NCI-H345 (cell line): ENCODE data around the gene SEPSECS.

Source experiments
- DNase-seq: peaks from one replicate; lab custom pipeline; 2025; lab: John Stamatoyannopoulos, UW

SEPSECS gene

DNA sequence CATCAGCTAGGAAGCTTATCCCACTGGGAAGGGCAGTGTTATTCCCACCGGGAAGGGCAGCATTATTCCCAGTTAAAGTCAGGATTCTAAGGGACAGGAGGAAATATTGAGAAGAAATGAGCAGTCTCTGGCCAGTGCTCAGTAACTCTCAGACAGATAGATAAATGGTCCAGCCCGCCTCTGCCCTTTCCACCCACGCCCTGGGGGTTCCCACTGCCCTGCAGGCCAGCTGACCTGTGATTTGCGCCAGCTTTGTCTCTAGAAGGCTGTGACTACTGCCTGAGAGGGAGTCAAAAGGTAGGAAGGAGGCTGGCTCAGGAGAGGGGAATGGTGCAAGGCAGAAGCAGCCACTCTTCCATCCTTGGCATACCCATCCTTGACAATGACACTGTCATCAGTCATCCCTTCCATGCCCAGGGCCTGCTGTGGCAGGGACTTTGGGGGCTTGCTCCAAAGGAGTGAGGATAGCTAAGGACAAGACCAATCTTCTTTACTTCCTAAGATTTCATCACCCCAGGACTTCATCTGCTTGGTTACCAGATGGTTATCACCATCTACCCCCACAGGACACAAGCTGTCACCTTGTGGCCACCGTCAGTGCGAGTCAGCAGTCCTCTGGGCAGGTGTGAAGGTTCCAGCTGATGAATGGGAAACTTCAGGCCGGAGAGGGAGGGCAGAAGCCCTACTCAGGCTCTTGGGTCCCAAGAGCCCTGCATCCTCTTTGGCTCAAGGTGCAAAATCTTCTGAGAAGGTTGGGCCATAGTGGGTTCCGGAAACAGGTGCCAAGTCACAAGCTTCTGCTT is 49.5 kb downstream of the SEPSECS start:
- no peak for DNase-seq

DNA sequence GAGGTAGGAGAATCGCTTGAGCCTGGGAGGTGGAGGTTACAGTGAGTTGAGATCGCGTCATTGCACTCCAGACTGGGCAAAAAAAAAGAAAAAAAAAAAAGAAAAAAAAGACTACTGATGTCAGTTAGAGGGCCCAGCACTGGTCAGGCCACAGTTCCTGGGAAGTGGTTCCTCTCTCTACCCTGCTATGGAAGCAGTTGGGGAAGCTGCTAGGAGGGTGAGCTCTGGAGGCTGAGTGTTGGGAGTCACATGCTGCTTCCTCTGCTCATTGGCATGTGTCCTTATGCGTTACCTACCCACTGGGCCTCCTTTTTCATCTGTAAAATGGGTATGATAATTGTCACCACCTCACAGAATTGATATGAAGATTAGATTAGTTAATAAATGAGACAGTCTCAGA is 50.7 kb downstream of the SEPSECS start:
- DNase-seq: no peak

DNA sequence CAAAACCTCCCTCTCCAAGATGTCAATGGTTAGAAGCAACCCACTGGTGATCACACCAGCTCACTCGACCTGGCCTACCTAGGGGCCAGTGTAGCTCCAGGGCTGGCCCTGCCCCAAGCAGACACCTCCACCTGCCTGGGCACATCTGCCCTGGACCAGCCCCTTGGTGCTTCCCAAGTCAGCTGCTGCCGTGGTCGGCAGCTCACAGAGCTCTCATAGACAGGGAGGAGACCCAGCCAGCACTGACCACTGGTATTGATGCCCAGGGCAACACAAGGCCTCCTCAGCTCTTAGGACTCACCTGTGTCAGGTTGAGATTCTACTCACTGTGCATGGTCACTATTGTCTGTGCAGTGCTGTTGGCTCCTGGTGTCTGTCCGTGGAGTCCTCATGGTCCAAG is 51.7 kb downstream of the SEPSECS start:
- no peak for DNase-seq

DNA sequence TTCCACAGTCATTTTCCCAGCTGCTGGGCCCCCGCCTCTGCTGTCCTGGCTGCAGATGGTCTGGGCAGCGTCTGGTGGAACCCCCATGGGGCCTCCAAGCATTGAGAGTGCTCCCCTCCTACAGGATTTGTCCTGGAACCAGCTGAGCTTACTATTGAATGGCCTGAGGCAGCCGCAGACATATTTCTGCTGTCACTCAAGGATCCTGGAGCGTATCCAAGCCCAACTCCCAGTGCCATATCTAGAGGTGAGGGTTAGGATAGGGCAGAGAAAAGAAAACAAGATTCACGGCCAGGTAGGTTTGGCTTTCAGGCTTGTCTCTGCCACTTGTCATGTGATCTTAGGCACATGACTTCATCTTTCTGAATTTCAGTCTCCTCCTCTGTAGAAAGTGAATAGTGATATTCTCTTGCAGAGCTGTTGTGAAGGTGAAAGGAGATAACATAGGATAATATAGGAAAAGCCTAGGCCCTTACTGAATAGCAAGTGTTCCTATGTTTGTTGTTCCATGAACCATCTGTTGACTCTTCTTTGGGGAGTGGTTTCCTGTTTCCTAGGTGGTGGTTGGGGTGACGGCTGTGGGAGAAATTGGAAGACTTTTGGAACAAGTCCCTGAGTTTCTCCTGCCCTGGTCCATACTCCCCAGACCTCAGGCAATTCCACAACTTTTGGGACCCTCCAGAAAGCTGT is 52.3 kb downstream of the SEPSECS start:
- DNase-seq: peak; percentile 23

DNA sequence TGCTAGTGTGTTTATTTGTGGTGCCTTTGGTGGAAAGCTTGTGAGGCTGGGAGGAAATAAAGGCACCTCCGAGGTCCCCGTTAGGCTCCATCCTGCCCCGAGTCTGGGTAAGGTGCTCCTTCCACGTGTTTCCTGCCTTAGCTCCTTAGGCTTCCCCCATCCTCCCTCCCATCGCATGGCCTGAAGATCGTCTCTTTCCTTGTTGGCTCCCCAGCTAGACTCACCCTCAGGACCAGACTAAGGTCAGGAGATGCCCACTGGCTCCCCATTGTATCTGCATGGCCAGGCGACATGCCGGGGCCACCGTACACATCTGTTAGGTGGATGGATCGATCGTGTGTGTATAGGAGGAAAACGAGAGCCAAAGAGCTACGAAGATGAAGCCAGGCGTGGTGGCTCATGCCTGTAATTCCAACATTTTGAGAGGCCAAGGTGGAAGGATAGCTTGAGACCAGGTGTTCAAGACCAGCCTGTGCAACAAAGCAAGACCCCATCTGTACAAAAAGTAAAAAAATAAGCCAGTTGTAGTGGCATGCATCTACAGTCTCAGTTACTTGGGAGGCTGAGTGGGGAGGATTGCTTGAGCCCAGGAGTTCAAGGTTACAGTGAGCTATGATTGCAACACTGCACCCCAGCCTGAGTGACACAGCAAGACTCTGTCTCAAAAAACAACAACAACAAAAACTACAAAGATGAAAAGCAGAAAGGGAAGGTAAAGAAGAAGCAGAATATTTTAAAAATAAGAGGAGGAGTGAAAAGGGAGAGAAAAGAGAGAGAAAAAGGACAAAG is 53.7 kb downstream of the SEPSECS start:
- no peak for DNase-seq

DNA sequence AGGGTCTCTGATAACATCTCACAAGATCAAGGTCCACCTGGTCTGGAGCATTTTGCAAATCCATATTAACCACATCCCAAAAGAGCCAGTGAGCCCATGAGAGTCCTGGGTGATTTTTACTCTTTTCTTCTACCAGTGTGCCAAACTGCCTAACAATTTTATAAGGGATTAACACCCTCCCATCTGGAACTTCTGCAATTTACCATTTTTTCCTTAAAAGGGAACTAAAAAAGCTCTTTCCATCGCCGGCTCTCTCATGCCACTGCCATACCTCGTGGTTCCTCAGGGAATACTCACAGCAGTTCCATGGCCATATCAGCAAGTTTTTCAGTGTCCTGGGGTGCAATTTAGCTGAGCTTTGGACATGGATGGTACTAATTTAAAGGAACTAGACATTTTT is 55.7 kb downstream of the SEPSECS start:
- no peak for DNase-seq

DNA sequence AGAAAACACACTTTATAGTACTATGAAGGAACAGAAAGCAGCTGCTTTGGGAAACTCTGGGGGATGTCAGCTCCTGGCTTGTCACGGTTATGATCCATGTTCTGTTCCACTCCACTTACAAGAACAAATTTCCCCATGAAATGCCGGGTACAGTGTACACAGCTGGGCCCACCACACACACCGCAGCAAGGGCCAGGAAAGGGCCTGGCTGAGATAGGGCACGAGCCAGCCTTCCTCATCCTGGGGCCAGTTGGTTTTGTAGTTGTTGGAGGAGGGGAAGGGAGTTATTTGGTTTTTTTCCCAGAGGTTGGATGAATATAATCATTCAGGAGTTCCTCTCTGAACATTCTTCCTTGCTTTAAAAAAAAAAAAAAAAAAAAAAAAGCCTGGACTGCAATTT is 56.8 kb downstream of the SEPSECS start:
- DNase-seq: no peak

DNA sequence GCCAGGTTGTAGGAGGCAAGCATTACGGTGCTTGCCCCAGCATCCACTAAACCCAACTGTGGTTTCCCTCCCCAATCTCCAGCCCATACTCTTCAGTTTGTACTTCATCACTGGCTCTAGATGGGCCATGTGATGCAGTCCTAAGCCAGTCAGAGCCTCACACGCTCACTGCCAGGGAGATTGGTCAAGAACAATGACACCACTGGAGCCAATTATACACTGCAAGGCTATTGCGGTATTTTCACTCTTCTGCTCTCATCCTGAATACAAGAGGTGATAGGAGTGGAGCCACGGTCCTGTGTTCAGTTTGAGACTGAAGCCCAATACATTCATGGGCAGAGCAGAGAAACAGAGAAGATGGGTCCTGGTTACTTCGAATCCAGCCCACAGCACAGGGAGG is 58.4 kb downstream of the SEPSECS start:
- no peak for DNase-seq

DNA sequence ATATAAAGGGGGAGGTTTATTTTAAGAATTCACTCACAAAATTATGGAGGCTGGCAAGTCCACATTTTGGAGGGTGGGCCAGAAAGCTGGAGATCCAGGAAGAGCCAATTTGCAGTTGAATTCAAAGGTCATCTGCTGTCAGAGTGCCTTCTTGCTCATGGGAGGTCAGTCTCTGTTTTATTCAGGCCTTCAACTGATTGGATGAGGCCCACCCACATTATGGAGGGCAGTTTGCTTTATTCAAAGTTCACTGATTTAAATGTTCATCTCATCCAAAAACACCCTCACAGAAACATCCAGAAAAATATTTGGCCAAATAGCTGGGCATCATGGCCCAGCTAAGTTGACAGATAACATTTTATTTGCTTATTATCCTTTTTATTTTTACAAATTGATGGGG is 59.5 kb downstream of the SEPSECS start:
- no peak for DNase-seq

DNA sequence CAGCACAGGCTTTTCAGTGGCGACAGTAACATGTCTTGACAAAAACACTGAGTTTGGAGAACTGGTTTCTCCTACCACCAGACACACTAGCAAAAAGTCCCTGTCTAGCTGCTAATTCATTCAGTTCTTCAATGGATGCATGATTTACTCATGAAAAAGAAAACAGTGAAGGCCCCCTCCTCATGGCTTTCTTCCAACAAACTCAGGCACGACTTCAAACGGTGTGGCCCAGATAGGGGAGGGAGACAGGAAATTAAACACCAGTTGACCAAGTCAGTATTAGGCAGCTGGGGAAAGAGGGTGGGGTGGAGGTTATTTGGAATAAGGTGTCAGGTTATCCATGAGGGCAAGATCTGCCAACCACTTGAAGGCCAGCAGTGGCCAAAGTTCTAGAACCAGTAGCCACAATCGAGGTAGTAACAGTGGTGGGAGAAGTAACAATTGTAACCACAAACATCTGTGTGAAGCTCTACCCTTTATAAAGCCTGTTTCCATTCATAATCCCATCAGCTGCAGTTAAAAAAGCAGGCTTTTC is 60.2 kb downstream of the SEPSECS start:
- no peak for DNase-seq

DNA sequence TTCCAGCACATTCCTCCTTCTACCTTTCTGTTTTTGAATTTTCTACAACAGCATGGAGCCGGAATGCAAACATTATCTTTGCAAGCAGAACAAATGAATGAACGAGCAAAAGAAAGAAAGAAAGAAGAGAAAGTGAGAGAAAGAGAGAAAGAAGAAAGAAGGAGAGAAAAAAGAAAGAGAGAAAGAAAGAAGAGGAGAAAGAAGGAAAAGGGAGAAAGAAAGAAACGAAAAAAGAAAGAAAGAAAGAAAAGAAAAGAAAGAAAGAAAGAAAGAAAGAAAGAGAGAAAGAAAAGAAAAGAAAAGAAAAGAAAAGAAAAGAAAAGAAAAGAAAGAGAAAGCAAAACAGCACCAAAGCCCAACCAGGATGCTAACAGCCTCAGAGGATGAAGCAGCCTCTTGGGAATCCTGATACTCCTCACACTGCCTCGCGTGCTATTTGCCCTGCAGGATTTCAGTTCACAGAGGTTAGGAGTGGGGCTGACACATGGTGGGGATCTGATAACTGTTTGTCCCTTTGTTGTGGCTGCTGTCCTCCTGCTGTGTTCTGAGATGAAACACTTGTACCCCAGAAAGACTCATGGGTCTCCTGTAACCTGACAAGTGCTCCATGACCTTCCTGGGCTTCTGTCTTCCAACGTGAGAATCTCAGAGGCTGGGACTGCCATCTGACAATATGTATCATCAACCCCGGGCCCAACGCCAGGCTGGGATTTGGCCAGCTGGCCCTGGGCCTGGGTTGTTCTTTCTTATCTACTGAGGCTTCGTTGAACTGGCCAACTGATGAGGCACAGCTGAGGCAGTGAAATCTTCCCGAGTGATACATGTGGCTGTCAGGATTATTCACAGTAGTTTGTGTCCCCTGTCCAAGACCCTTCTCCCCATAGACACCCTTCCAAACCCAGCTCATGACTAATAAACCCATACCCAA is 61.0 kb downstream of the SEPSECS start:
- DNase-seq: no peak

DNA sequence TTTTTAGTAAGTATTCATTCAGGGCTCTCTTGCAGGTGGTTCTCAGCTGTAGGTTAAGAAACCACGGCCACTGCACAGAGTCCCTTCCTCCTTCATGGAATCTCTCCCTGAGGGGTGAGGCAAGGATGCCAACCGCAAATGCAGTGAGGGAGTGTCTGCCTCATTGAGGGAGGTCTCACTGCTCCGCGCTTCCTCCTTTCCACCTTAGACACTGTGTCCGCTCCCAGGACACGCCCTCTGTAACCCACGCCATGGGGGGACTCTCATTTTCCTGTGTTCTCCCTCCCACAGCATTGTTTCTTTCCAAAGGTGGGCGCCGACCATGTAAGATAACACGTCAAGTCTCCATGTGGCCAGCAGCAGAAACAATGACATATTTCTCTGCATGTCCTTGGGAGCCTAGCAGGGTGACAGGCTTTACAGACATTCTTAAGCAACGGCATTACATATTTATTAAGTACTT is 63.2 kb downstream of the SEPSECS start:
- DNase-seq: no peak

DNA sequence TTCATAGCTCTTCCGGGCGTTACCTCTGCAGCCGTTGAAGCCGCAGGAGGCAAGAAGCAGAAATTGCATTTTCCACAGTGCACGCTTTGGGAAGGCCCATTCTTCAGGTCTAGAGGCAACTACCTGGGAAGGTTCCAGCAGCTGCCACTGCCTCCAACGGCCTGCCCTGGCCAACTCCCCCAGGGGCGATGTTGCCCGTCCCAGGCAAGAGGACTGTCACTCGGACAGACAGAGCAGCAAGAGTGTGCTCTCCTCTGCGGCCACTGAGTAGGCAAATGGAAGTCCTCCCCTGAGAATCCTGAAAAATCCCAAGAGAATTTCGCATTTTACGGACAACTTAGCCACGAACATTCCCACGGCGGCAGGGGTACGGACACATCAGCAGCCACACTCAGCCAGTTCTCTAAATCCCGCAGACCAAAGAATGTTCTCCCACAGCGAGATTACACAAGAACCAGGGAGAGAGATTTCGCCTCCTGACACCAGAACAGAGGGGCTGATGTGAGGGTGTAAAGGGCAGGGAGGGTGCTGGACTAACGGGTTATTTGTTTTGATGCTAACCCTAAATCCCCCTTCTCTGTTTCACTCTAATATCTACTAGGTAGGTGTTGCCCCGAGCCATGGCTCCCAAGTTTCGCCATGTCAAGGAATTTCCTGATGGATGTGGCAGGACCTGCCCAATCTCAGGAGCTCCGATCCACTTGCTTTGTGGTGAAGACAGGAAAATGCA is 63.8 kb downstream of the SEPSECS start:
- DNase-seq: no peak

DNA sequence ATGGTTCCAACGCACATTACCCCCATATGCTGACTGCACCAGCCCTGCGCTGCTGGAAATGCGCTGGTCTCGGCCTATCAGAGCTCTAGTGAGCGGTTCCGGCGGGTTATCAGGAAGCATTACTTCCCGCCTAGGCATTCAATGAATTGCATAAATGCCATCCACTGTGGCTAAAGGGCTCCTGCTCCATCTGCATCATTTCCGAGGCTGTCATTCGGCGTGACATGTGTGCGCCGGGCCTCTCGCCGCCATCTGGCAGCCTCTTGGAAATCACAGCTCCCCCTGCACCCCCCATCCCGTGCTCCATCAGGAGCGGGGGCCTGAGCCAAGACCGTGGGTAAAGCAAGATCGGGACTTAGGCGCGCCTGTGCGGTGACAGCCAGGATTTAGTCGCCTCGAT is 64.4 kb downstream of the SEPSECS start:
- no peak for DNase-seq

DNA sequence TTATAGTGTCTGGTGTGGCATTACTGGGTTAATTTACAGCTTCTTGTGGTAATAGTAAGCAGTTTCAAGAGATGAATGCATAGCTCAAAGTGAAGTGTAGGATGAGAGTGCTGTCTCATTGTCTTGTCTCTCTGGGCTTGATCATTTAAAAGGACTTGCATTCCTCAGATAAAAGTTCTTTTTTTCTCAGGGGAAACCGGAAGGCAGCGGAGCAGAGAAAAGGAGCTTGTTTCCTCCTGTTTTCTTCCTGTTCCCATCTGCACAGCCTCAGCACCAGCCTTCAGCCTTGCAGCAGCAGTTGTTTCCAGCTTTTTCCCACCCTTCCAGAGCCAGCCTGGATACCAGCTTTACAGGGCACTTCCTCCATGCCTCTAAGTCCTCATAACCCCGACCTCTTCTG is 68.1 kb downstream of the SEPSECS start:
- DNase-seq: no peak

DNA sequence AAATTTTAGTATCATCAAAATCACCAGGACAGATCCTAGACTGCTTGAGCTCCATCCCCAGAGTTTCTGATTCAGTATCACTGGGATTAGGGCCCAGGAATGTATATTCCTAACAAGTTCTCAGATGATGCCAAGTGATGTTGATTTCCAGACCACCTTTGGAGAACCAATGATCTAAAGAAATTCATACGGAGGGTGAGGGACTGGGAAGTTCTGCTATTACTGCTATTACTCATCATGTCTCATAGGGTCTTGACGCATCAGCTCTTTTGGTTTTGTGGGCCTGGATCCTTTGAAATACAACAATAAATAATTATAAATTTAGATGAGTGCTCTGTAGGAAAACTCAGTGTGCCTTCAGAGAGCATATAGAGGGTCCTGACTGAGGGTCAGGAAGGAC is 69.7 kb downstream of the SEPSECS start:
- no peak for DNase-seq

DNA sequence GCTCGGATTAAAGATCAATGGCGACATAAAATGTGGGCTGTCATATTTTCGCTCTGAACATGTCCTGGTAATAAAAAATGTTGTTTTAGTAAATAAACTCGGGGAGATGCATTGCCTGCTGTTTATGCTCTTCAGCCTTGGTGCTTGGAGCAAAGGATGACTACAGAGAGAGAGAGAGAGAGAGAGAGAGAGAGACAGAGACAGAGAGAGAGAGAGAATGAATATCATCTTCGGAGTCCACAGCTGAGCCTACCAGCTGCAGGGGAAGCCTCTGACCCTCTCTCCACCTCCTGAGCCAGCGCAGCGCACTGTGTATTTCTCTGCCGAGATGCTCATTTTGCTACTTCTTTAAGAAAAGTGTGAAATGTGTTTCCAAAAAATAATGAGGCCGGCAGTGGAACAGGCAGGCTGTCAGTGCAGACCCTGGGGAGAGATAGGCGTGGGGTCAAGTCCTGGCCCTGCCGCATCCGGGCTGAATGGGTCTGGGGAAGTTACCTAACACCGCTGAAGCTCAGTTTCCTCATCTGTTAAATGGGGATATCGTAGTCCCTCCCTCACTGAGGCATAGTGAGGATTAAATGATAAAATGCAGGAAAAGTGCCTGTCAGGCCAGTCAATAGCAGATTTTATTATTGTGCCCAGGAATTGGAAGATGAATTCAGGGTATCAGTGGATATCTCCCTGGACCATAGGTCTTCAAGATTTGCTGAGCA is 71.0 kb downstream of the SEPSECS start:
- no peak for DNase-seq

DNA sequence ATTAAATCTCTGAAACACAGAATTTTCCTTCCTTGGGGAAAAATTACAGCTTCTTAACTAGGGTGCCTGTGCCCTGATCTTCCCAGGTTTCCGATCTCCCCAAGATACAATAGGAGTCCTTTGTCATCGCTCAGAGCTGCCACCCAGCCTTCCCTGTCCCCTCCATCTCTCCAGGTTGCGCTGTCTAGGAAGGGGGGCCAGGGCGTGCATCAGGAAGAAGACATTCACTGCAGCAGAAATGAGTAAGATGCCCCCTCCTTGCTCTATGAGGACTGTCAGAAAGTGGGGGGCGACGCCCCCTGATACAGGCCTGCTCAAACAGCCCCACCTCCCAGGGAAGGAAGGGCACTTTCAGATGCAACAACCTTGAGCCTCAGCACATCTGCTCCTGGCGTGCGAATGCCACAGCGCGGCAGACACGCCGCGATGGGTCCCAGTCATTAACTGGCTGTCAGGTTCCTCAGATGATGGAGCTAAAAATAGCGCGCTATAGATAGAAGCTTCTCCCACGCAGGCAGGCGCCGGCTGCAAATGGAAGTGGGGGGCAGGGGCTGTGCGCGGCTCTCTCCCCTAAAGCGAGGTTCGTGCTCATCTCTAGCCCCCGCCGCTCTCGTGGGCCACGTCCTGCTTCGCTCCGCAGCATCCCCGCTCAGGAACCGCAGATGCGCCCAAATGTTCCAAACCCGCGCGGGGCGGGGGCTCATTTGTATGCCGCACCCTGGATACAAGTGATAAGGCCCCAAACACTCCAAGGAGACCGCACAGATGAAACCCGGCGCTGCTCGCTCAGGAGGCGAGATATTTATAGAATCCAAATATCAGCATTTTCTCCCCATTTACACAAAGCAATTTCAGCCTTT is 71.9 kb downstream of the SEPSECS start:
- DNase-seq: no peak

DNA sequence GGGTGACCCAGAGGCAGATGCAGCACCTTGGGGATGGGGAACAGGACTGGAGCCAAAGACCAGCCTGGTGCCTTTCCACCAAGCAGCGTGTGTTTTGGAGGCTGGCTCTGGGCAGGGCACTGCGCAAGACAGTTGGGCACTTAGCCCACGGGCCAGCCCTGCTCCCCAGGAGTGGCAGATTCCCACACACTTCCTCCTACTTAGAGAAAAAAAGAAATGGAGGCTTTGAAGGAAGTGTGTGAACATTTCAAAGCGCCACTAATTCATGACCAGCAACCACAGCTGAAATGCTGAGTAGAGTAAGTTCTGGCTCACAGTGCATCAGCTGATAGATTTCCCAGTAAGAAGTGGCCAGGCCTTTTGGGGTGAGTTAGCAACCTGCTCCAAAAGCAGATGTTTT is 74.6 kb downstream of the SEPSECS start:
- DNase-seq: no peak
